Measurements from ENCODE around the gene PCDHGC3. TPM values are rescaled to one million over a fixed set of nuclear protein-coding genes. Genes with fewer than 3 reads are reported as not detected.
"Not testable (repeated sequence)": the region's sequence is repeated elsewhere in the genome, so short reads cannot be mapped to it uniquely, and the experiment has no call there.

PCDHGC3 gene
- total RNA-seq (2014; rRNA removed; shearing (Covaris generic)) = 45.5 and 57.8 TPM in 2 replicates

GRCh38 chr5:141475625-141476131, at the start of gene PCDHGC3:
TSS of gene PCDHGC3 (plus strand) at chr5:141475966. CDS start at chr5:141476117, 151 bp downstream.
- Histone ChIP-seq H3K4me1 (replicated peaks) (peaks cover 21% of the 10 kb centered on the region), H3K9me3 (replicated peaks) (no peaks in the 10 kb centered on the region), H3K27me3 (replicated peaks) (no peaks in the 10 kb centered on the region), H3K36me3 (peaks cover 12% of the 10 kb centered on the region), H3K4me3 (peak within 1 kb of the TSS; percentile 53), H3K27ac (peak within 1 kb of the TSS; percentile 25)
- peak; percentile 91 to 96 for DNase-seq (ENCODE audit: low read depth in 1 of 2, low spot score in 2 of 2)

GRCh38 chr5:141427783-141428426, 47.9 kb upstream of the PCDHGC3 start:
- H3K27ac ChIP-seq = no peak overlapping the region
- H3K27me3 ChIP-seq (replicated peaks) = no peaks in the 10 kb centered on the region
- H3K4me3 ChIP-seq = no peak overlapping the region
- no peaks in the 10 kb centered on the region for H3K36me3 ChIP-seq
- H3K4me1 ChIP-seq (replicated peaks) = no peaks in the 10 kb centered on the region
- peaks cover 31% of the 10 kb centered on the region for H3K9me3 ChIP-seq (replicated peaks)
- DNase-seq (ENCODE audit: low read depth in 1 of 2, low spot score in 2 of 2) = no peak

DNA sequence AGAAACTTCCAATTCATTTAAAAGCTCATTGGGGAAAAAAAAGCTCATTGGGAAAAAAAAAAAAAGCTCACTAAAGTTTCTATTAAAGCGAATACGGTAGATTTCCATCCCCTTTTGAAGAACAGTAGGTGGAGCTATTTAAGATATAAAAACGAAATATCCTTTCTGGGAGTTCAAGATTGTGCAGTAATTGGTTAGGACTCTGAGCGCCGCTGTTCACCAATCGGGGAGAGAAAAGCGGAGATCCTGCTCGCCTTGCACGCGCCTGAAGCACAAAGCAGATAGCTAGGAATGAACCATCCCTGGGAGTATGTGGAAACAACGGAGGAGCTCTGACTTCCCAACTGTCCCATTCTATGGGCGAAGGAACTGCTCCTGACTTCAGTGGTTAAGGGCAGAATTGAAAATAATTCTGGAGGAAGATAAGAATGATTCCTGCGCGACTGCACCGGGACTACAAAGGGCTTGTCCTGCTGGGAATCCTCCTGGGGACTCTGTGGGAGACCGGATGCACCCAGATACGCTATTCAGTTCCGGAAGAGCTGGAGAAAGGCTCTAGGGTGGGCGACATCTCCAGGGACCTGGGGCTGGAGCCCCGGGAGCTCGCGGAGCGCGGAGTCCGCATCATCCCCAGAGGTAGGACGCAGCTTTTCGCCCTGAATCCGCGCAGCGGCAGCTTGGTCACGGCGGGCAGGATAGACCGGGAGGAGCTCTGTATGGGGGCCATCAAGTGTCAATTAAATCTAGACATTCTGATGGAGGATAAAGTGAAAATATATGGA, 45.2 kb upstream of the PCDHGC3 start, which contains the start of gene PCDHGA12:
TSS of gene PCDHGA12 (plus strand) at position 176 of the 782 bp plus-strand sequence. CDS start at position 429, 253 bp downstream.
- Histone ChIP-seq H3K27me3 (replicated peaks) (no peaks in the 10 kb centered on the region), H3K4me1 (replicated peaks) (no peaks in the 10 kb centered on the region), H3K4me3 (no peak within 1 kb of the TSS), H3K36me3 (no peaks in the 10 kb centered on the region), H3K9me3 (replicated peaks) (peaks cover 29% of the 10 kb centered on the region), H3K27ac (no peak within 1 kb of the TSS)
- no peak for DNase-seq (ENCODE audit: low read depth in 1 of 2, low spot score in 2 of 2)

- Histone ChIP-seq H3K36me3 (no peaks in the 10 kb centered on the region), H3K9me3 (replicated peaks) (peaks cover 29% of the 10 kb centered on the region), H3K4me1 (replicated peaks) (no peaks in the 10 kb centered on the region), H3K27ac (no peak overlapping the region), H3K4me3 (no peak overlapping the region), H3K27me3 (replicated peaks) (no peaks in the 10 kb centered on the region)
- no peak for DNase-seq (ENCODE audit: low read depth in 1 of 2, low spot score in 2 of 2)
Observed at GRCh38 chr5:141431286-141431685, 44.5 kb upstream of the PCDHGC3 start.

DNA sequence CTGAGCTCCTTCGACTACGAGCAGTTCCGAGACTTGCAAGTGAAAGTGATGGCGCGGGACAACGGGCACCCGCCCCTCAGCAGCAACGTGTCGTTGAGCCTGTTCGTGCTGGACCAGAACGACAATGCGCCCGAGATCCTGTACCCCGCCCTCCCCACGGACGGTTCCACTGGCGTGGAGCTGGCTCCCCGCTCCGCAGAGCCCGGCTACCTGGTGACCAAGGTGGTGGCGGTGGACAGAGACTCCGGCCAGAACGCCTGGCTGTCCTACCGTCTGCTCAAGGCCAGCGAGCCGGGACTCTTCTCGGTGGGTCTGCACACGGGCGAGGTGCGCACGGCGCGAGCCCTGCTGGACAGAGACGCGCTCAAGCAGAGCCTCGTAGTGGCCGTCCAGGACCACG, 43.5 kb upstream of the PCDHGC3 start:
- H3K4me3 ChIP-seq; H3K27ac ChIP-seq; H3K36me3 ChIP-seq; H3K4me1 ChIP-seq (replicated peaks); DNase-seq (ENCODE audit: low read depth in 1 of 2, low spot score in 2 of 2); H3K27me3 ChIP-seq (replicated peaks): not testable (repeated sequence)
- peaks cover 26% of the 10 kb centered on the region for H3K9me3 ChIP-seq (replicated peaks)

DNA sequence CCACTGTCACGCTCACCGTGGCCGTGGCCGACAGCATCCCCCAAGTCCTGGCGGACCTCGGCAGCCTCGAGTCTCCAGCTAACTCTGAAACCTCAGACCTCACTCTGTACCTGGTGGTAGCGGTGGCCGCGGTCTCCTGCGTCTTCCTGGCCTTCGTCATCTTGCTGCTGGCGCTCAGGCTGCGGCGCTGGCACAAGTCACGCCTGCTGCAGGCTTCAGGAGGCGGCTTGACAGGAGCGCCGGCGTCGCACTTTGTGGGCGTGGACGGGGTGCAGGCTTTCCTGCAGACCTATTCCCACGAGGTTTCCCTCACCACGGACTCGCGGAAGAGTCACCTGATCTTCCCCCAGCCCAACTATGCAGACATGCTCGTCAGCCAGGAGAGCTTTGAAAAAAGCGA, 43.0 kb upstream of the PCDHGC3 start:
- H3K36me3 ChIP-seq; DNase-seq (ENCODE audit: low read depth in 1 of 2, low spot score in 2 of 2); H3K4me3 ChIP-seq; H3K27ac ChIP-seq; H3K4me1 ChIP-seq (replicated peaks); H3K27me3 ChIP-seq (replicated peaks): not testable (repeated sequence)
- peaks cover 22% of the 10 kb centered on the region for H3K9me3 ChIP-seq (replicated peaks)

GRCh38 chr5:141434006-141434405, 41.8 kb upstream of the PCDHGC3 start:
- no peaks in the 10 kb centered on the region for H3K36me3 ChIP-seq

GRCh38 chr5:141437221-141437620, 38.5 kb upstream of the PCDHGC3 start:
- H3K36me3 ChIP-seq = no peaks in the 10 kb centered on the region
- H3K27ac ChIP-seq = no peak overlapping the region
- no peak overlapping the region for H3K4me3 ChIP-seq
- DNase-seq (ENCODE audit: low read depth in 1 of 2, low spot score in 2 of 2) = no peak
- peaks cover 9% of the 10 kb centered on the region for H3K9me3 ChIP-seq (replicated peaks)
- no peaks in the 10 kb centered on the region for H3K27me3 ChIP-seq (replicated peaks)
- no peaks in the 10 kb centered on the region for H3K4me1 ChIP-seq (replicated peaks)

More at GRCh38 chr5:141434006-141434405, 41.8 kb upstream of the PCDHGC3 start:
- no peak overlapping the region for H3K4me3 ChIP-seq
- H3K27me3 ChIP-seq (replicated peaks) = no peaks in the 10 kb centered on the region
- DNase-seq (ENCODE audit: low read depth in 1 of 2, low spot score in 2 of 2) = no peak
- no peaks in the 10 kb centered on the region for H3K4me1 ChIP-seq (replicated peaks)
- H3K9me3 ChIP-seq (replicated peaks) = peaks cover 19% of the 10 kb centered on the region
- H3K27ac ChIP-seq = no peak overlapping the region

GRCh38 chr5:141439411-141440141, 36.2 kb upstream of the PCDHGC3 start:
- H3K36me3 ChIP-seq = no peaks in the 10 kb centered on the region
- no peaks in the 10 kb centered on the region for H3K27me3 ChIP-seq (replicated peaks)
- H3K27ac ChIP-seq = no peak overlapping the region
- H3K4me1 ChIP-seq (replicated peaks) = no peaks in the 10 kb centered on the region
- H3K4me3 ChIP-seq = no peak overlapping the region
- no peak for DNase-seq (ENCODE audit: low read depth in 1 of 2, low spot score in 2 of 2)
- H3K9me3 ChIP-seq (replicated peaks) = peaks cover 9% of the 10 kb centered on the region; the same call in 1 of the 2 replicates

- Histone ChIP-seq H3K9me3 (replicated peaks) (peaks cover 9% of the 10 kb centered on the region; the same call in 1 of the 2 replicates), H3K27ac (no peak overlapping the region), H3K36me3 (no peaks in the 10 kb centered on the region)
Observed at GRCh38 chr5:141440341-141440740, 35.4 kb upstream of the PCDHGC3 start.

GRCh38 chr5:141441571-141442170, 34.1 kb upstream of the PCDHGC3 start:
- DNase-seq (ENCODE audit: low read depth in 1 of 2, low spot score in 2 of 2) = no peak
- Histone ChIP-seq H3K4me1 (replicated peaks) (no peaks in the 10 kb centered on the region), H3K9me3 (replicated peaks) (peaks cover 9% of the 10 kb centered on the region; the same call in 1 of the 2 replicates), H3K27me3 (replicated peaks) (no peaks in the 10 kb centered on the region), H3K36me3 (no peaks in the 10 kb centered on the region), H3K4me3 (no peak overlapping the region), H3K27ac (no peak overlapping the region)

More at GRCh38 chr5:141440341-141440740, 35.4 kb upstream of the PCDHGC3 start:
- DNase-seq (ENCODE audit: low read depth in 1 of 2, low spot score in 2 of 2) = no peak
- Histone ChIP-seq H3K27me3 (replicated peaks) (no peaks in the 10 kb centered on the region), H3K4me1 (replicated peaks) (no peaks in the 10 kb centered on the region), H3K4me3 (no peak overlapping the region)

DNA sequence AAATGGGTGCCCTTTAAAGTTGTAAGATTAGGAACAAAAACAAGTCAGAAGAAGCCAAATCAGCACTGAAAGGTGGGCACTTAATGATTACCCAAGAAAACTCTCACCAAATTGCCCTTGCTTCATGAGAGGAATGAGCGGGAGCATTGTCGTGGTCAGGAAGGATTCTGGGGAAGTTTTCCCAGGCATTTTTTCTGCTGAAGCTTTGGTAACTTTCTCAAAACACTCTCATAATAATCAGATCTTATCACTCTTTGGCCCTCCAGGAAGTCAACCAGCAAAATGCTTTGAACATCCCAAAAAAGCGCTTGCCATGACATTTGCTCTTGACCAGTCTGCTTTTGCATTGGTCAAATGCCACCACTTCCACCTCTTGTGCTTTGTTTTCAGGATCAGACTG, 10.4 kb upstream of the PCDHGC3 start:
- Histone ChIP-seq H3K9me3 (replicated peaks) (no peaks in the 10 kb centered on the region), H3K27ac (no peak overlapping the region), H3K27me3 (replicated peaks) (no peaks in the 10 kb centered on the region), H3K36me3 (no peaks in the 10 kb centered on the region), H3K4me3 (no peak overlapping the region), H3K4me1 (replicated peaks) (no peaks in the 10 kb centered on the region)
- no peak for DNase-seq (ENCODE audit: low read depth in 1 of 2, low spot score in 2 of 2)

Measured in SJSA1 (cell line).